ENCODE results near the gene LAMB1. TPM values are rescaled to one million over a fixed set of nuclear protein-coding genes. Genes with fewer than 3 reads are reported as not detected.
A peak's percentile ranks its signal among the peaks of the same experiment; 100 is the strongest.

Gene LAMB1
- total and polyA plus RNA-seq, 2 of the 13 experiments (the other 11 are each of a cell fraction or from before 2014, with no cell fraction given) = 109 to 124 TPM

- TF ChIP-seq BCL3 (CRISPR knock-in tag; IDR thresholded peaks at IDR 0.05) (peak; percentile 90), ZNF780A (CRISPR knock-in tag; IDR thresholded peaks at IDR 0.05) (peak; percentile 70; the same call in 1 of the 2 replicates), TAF15 (IDR thresholded peaks at IDR 0.05; ENCODE audit: low read depth, low read length, poor library complexity, severe bottlenecking) (no peak), RELA (CRISPR knock-in tag; IDR thresholded peaks at IDR 0.05) (no peak), ZNF577 (CRISPR knock-in tag; IDR thresholded peaks at IDR 0.05; ENCODE audit: borderline replicate concordance, low read depth) (no peak), CENPX (CRISPR knock-in tag; IDR thresholded peaks at IDR 0.05) (no peak), ZMYM2 (CRISPR knock-in tag; IDR thresholded peaks at IDR 0.05) (no peak)
- TF ChIP-seq, protein P1, sequence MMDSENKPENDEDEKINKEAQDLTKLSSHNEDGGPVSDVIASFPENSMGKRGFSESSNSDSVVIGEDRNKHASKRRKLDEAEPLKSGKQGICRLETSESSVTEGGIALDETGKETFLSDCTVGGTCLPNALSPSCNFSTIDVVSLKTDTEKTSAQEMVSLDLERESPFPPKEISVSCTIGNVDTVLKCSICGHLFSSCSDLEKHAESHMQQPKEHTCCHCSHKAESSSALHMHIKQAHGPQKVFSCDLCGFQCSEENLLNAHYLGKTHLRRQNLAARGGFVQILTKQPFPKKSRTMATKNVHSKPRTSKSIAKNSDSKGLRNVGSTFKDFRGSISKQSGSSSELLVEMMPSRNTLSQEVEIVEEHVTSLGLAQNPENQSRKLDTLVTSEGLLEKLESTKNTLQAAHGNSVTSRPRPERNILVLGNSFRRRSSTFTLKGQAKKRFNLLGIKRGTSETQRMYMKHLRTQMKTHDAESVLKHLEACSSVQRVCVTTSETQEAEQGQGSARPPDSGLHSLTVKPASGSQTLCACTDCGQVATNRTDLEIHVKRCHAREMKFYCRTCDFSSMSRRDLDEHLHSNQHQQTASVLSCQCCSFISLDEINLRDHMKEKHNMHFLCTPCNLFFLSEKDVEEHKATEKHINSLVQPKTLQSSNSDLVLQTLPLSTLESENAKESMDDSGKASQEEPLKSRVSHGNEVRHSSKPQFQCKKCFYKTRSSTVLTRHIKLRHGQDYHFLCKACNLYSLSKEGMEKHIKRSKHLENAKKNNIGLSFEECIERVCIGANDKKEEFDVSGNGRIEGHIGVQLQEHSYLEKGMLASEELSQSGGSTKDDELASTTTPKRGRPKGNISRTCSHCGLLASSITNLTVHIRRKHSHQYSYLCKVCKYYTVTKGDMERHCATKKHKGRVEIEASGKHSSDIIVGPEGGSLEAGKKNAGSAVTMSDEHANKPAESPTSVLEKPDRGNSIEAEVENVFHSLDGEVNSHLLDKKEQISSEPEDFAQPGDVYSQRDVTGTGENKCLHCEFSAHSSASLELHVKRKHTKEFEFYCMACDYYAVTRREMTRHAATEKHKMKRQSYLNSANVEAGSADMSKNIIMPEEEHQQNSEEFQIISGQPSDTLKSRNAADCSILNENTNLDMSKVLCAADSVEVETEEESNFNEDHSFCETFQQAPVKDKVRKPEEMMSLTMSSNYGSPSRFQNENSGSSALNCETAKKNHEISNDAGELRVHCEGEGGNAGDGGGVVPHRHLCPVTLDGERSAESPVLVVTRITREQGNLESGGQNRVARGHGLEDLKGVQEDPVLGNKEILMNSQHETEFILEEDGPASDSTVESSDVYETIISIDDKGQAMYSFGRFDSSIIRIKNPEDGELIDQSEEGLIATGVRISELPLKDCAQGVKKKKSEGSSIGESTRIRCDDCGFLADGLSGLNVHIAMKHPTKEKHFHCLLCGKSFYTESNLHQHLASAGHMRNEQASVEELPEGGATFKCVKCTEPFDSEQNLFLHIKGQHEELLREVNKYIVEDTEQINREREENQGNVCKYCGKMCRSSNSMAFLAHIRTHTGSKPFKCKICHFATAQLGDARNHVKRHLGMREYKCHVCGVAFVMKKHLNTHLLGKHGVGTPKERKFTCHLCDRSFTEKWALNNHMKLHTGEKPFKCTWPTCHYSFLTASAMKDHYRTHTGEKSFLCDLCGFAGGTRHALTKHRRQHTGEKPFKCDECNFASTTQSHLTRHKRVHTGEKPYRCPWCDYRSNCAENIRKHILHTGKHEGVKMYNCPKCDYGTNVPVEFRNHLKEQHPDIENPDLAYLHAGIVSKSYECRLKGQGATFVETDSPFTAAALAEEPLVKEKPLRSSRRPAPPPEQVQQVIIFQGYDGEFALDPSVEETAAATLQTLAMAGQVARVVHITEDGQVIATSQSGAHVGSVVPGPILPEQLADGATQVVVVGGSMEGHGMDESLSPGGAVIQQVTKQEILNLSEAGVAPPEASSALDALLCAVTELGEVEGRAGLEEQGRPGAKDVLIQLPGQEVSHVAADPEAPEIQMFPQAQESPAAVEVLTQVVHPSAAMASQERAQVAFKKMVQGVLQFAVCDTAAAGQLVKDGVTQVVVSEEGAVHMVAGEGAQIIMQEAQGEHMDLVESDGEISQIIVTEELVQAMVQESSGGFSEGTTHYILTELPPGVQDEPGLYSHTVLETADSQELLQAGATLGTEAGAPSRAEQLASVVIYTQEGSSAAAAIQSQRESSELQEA (CRISPR knock-in tag; IDR thresholded peaks at IDR 0.05; ENCODE audit: not compliant biosample characterization) = peak; percentile 90
- TF ChIP-seq, protein P2, sequence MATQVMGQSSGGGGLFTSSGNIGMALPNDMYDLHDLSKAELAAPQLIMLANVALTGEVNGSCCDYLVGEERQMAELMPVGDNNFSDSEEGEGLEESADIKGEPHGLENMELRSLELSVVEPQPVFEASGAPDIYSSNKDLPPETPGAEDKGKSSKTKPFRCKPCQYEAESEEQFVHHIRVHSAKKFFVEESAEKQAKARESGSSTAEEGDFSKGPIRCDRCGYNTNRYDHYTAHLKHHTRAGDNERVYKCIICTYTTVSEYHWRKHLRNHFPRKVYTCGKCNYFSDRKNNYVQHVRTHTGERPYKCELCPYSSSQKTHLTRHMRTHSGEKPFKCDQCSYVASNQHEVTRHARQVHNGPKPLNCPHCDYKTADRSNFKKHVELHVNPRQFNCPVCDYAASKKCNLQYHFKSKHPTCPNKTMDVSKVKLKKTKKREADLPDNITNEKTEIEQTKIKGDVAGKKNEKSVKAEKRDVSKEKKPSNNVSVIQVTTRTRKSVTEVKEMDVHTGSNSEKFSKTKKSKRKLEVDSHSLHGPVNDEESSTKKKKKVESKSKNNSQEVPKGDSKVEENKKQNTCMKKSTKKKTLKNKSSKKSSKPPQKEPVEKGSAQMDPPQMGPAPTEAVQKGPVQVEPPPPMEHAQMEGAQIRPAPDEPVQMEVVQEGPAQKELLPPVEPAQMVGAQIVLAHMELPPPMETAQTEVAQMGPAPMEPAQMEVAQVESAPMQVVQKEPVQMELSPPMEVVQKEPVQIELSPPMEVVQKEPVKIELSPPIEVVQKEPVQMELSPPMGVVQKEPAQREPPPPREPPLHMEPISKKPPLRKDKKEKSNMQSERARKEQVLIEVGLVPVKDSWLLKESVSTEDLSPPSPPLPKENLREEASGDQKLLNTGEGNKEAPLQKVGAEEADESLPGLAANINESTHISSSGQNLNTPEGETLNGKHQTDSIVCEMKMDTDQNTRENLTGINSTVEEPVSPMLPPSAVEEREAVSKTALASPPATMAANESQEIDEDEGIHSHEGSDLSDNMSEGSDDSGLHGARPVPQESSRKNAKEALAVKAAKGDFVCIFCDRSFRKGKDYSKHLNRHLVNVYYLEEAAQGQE (IDR thresholded peaks at IDR 0.05; ENCODE audit: borderline replicate concordance in 1 of 2, low read depth in 1 of 2, low read length in 2 of 2) = 0 out of 4 replicates have a peak, but pooled peaks of 1 of the 2 experiments have one; percentile 6
Observed at GRCh38 chr7:107890962-107891635, 111.9 kb downstream of the LAMB1 start, which contains the start of gene DLD (continued).

Data from HepG2 (cell line).